ENCODE data around the gene PIGQ. TPM values are rescaled to one million over a fixed set of nuclear protein-coding genes. Genes with fewer than 3 reads are reported as not detected.

Gene PIGQ
- total RNA-seq, 1 experiment from 2014 or later = 45.6 TPM

DNA sequence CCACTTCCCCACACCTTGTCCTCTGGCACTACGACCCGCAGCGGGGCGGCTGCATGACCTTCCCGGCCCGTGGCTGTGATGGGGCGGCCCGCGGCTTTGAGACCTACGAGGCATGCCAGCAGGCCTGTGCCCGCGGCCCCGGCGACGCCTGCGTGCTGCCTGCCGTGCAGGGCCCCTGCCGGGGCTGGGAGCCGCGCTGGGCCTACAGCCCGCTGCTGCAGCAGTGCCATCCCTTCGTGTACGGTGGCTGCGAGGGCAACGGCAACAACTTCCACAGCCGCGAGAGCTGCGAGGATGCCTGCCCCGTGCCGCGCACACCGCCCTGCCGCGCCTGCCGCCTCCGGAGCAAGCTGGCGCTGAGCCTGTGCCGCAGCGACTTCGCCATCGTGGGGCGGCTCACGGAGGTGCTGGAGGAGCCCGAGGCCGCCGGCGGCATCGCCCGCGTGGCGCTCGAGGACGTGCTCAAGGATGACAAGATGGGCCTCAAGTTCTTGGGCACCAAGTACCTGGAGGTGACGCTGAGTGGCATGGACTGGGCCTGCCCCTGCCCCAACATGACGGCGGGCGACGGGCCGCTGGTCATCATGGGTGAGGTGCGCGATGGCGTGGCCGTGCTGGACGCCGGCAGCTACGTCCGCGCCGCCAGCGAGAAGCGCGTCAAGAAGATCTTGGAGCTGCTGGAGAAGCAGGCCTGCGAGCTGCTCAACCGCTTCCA, 63.7 kb downstream of the PIGQ start:
- H3K4me3 Mint-ChIP-seq (ENCODE audit: unreplicated experiment) = no peak overlapping the region
- CTCF ChIA-PET = interaction anchor here (0.5 to 1.1 kb wide), 2 partner anchors 20 to 45 kb away, joined by 3 read pairs; no protein-coding TSS in a partner anchor
- H3K4me1 Mint-ChIP-seq (ENCODE audit: insufficient read depth, unreplicated experiment) = peaks cover 5% of the 10 kb centered on the region
- H3K27ac Mint-ChIP-seq (ENCODE audit: low read depth, unreplicated experiment) = no peak overlapping the region
- TF ChIP-seq, protein P1, sequence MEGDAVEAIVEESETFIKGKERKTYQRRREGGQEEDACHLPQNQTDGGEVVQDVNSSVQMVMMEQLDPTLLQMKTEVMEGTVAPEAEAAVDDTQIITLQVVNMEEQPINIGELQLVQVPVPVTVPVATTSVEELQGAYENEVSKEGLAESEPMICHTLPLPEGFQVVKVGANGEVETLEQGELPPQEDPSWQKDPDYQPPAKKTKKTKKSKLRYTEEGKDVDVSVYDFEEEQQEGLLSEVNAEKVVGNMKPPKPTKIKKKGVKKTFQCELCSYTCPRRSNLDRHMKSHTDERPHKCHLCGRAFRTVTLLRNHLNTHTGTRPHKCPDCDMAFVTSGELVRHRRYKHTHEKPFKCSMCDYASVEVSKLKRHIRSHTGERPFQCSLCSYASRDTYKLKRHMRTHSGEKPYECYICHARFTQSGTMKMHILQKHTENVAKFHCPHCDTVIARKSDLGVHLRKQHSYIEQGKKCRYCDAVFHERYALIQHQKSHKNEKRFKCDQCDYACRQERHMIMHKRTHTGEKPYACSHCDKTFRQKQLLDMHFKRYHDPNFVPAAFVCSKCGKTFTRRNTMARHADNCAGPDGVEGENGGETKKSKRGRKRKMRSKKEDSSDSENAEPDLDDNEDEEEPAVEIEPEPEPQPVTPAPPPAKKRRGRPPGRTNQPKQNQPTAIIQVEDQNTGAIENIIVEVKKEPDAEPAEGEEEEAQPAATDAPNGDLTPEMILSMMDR (IDR thresholded peaks at IDR 0.05; ENCODE audit: unreplicated experiment) = no peak
- intact Hi-C loops (cut with micrococcal nuclease) = no loop called here
- POLR2A ChIA-PET = interaction anchor here (1.3 kb wide), 1 partner anchor 12 kb away, joined by 5 read pairs; no protein-coding TSS in a partner anchor
- no peaks in the 10 kb centered on the region for H3K9me3 Mint-ChIP-seq (ENCODE audit: unreplicated experiment)
- no TSS peak for BruUV-seq (replicated peaks)
- H3K36me3 Mint-ChIP-seq (ENCODE audit: insufficient read depth, unreplicated experiment) = peaks cover 26% of the 10 kb centered on the region
- no peaks in the 10 kb centered on the region for H3K27me3 Mint-ChIP-seq (ENCODE audit: insufficient read depth, unreplicated experiment)
- no peak for DNase-seq (ENCODE audit: unreplicated experiment)

Small RNA genes within 50 kb of the gene (microRNA-seq; reads per million reads assigned to microRNA genes)
- gene MIR3176 (18.9 reads per million, percentile 56 among the genes with 10 or more reads in this experiment), gene MIR5587 (0.40 reads per million)

Other genes starting within 250 kb of the PIGQ start
- 37.0 and 43.7 TPM in 2 replicates for gene AXIN1, start 217.2 kb upstream of the PIGQ start, total RNA-seq (2022)
- gene MRPL28, start 199.4 kb upstream of the PIGQ start, total RNA-seq (2022) = 105 and 121 TPM in 2 replicates
- 18.3 and 23.9 TPM in 2 replicates for gene PGAP6, start 188.0 kb upstream of the PIGQ start, total RNA-seq (2022)
- 71.9 and 76.8 TPM in 2 replicates for gene NME4, start 172.8 kb upstream of the PIGQ start, total RNA-seq (2022)
- 29.0 and 37.2 TPM in 2 replicates for gene DECR2, start 168.1 kb upstream of the PIGQ start, total RNA-seq (2022)
- gene RAB11FIP3, start 144.3 kb upstream of the PIGQ start, total RNA-seq (2022) = 37.5 and 40.6 TPM in 2 replicates
- 68.2 and 81.1 TPM in 2 replicates for gene CAPN15, start 42.3 kb upstream of the PIGQ start, total RNA-seq (2022)
- not detected in 2 replicates for gene PRR35, start 9.6 kb upstream of the PIGQ start, total RNA-seq (2022)
- gene NHLRC4, start 3.0 kb upstream of the PIGQ start, total RNA-seq (2022) = not detected in 2 replicates
- gene RAB40C, start 20.1 kb downstream of the PIGQ start, total RNA-seq (2022) = 17.1 and 17.7 TPM in 2 replicates
- 0.14 and 0.17 TPM in 2 replicates for gene WFIKKN1, start 61.0 kb downstream of the PIGQ start, total RNA-seq (2022)
- gene METTL26, start 66.3 kb downstream of the PIGQ start, total RNA-seq (2022) = 104 and 106 TPM in 2 replicates
- 43.6 and 44.6 TPM in 2 replicates for gene MCRIP2, start 71.9 kb downstream of the PIGQ start, total RNA-seq (2022)
- gene WDR90, start 79.4 kb downstream of the PIGQ start, total RNA-seq (2022) = 40.4 and 47.9 TPM in 2 replicates
- 110 and 118 TPM in 2 replicates for gene RHOT2, start 98.2 kb downstream of the PIGQ start, total RNA-seq (2022)
- gene RHBDL1, start 105.7 kb downstream of the PIGQ start, total RNA-seq (2022) = 3.0 and 4.5 TPM in 2 replicates
- 99.3 and 124 TPM in 2 replicates for gene STUB1, start 110.4 kb downstream of the PIGQ start, total RNA-seq (2022)
- gene JMJD8, start 114.4 kb downstream of the PIGQ start, total RNA-seq (2022) = 23.6 and 33.4 TPM in 2 replicates
- gene WDR24, start 120.4 kb downstream of the PIGQ start, total RNA-seq (2022) = 12.2 and 13.9 TPM in 2 replicates
- 40.5 and 48.2 TPM in 2 replicates for gene FBXL16, start 135.8 kb downstream of the PIGQ start, total RNA-seq (2022)
- gene METRN, start 145.2 kb downstream of the PIGQ start, total RNA-seq (2022) = 56.3 and 69.5 TPM in 2 replicates
- 54.7 and 55.8 TPM in 2 replicates for gene ANTKMT, start 151.2 kb downstream of the PIGQ start, total RNA-seq (2022)
- 4.6 and 6.0 TPM in 2 replicates for gene CCDC78, start 156.5 kb downstream of the PIGQ start, total RNA-seq (2022)
- gene HAGHL, start 157.1 kb downstream of the PIGQ start, total RNA-seq (2022) = 20.1 and 24.5 TPM in 2 replicates
- gene CIAO3, start 171.0 kb downstream of the PIGQ start, total RNA-seq (2022) = 28.5 and 31.1 TPM in 2 replicates
- gene MSLN, start 190.8 kb downstream of the PIGQ start, total RNA-seq (2022) = 18.1 and 25.2 TPM in 2 replicates
- gene RPUSD1, start 218.4 kb downstream of the PIGQ start, total RNA-seq (2022) = 19.8 and 24.9 TPM in 2 replicates
- gene CHTF18, start 218.7 kb downstream of the PIGQ start, total RNA-seq (2022) = 22.7 and 30.9 TPM in 2 replicates
- not detected in 2 replicates for gene GNG13, start 230.8 kb downstream of the PIGQ start, total RNA-seq (2022)